Activated CD4-positive, CD25-positive, alpha-beta regulatory T cell (primary cell): ENCODE results near the gene USP27X.
A peak's percentile ranks its signal among the peaks of the same experiment; 100 is the strongest.

Experiments used
- DNase-seq, 4 experiments: peaks; one replicate each; lab custom pipeline; 2025; lab: John Stamatoyannopoulos, UW

USP27X gene

GRCh38 chrX:49884290-49884862 lies 5.1 kb downstream of the USP27X start:
- peak in 3 of 4 experiments; percentile 5 to 35 (median 7) for DNase-seq

DNA sequence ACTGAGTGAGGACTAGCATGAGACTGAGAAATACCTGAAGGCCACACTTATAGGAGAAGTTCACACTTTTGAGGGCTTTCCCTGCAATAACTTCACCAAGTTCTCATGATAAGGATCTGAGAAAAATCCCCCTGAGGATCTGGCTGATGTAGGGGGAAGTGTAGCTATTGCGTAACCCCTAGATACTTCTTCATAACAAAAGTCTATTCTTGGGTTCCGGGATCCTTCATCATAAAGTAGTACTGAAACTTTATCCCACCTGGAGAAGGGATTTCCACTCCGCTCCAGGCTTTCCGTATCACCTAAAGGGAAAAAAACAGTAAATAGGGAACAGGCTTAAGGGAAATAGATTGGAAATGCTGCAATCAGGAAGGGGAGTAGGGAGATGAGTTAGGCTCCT lies 13.3 kb downstream of the USP27X start:
- DNase-seq, result no peak

DNA sequence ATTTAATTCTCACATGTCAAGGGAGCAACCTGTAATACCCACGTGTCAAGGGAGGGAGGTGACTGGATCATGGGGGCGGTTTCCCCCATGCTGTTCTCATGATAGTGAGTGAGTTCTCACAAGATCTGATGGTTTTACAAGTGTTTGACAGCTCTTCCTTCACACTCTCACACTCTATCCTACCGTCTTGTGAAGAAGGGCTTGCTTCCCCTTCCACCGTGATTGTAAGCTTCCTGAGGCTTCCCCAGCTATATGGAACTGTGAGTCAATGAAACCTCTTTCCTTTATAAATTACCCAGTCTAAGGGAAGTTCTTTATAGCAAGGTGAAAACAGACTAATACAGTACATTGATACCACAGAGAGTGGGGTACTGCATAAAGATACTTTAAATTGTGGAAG lies 17.7 kb downstream of the USP27X start:
- no peak for DNase-seq

DNA sequence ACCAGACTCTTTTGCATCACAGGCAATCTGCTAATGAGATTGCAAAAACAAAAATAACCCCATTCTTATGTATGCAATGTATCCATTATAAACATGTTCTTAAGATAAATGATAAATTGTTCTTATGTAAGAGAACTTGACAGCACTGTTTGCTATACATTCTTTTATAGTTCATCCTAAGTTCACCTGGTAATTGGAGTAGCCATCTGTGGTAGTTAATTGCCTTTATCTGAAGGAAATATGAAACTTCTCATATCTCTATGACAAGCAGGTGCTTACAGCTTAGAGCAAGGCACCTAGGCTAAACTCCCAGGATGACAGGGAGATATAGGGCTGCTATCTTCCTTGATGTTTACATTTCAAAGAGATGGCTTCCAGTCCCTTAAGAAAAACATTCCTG lies 21.8 kb downstream of the USP27X start:
- no peak for DNase-seq

DNA sequence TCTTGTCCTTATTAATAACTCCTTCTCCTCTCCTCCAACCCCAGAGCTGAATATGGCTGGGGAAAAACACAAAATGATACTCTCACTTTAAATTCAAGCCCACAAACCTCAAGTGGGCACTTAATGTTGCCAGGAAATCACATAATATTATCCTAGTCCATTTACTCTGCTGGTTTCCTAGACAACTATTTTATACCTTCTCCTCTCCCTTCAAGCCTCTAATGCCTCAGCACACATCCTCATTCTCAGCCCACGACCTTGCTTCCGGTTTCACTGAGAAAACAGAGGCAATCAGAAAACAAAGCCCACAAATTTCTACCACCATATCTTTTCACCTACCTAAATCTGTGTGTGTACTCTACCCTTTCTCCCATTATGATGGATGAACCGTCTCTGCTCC lies 31.1 kb downstream of the USP27X start:
- DNase-seq, result no peak

DNA sequence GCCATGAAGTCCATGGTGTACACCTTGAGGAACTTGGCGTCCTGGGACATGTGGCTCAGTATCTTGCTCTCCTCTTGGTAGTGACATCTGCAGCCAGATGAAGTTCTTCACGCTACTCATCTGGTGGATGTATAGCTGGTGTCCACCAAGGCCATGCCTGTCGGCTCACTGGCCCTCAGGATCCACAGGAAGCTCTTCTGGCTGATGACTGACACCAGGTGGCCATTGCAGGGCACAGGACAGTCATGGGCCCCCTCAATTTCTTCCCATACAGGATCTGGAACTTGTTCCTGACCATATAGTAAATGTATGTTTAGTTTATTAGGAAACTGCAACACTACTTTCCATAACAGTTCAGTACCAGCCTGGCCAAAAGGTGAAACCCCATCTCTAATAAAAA lies 32.8 kb downstream of the USP27X start:
- DNase-seq, result no peak

DNA sequence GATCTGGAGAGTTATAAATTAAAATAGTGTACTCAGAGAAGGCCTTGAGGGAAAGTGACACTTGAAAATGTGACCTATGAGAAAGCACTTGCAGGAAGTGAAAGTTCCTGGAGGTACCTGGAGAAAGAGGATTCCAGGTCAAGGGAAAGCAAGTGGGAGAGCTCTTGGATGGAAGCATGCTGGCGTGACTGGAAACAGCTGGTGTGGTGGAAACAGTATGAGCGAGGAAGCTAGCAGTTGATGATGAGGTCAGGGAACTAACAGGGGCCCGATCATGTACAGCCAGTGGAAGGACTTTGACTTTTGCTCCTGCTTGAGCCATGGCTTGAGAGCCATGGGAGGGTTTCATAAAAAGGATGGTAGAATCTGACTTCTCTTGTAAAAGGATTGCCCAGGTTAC lies 33.6 kb downstream of the USP27X start:
- DNase-seq, result no peak

GRCh38 chrX:49915361-49916222 lies 36.3 kb downstream of the USP27X start:
- DNase-seq, result peak in 1 of 4 experiments; percentile 5

DNA sequence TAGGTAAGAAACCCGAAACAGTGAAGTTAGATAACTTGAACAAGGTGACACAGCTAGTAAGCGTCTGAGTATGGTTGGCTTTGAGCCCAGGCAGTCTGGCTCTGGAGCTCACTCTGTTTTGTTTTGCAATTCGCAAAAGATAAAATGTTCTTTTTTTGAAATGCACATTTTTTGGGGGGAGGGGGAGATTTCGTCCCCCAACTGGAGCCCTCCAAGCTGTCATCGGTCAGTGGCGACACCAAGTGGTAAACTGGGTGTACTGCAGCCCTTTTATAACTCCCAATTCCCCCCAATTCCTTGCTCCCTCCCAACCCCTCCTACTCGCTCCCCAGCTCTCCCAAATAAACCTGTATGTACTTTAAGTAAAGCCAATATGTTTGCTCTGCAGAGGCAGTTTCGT lies 40.3 kb downstream of the USP27X start:
- DNase-seq, result no peak

GRCh38 chrX:49921109-49921508 lies 41.8 kb downstream of the USP27X start:
- DNase-seq, result no peak

DNA sequence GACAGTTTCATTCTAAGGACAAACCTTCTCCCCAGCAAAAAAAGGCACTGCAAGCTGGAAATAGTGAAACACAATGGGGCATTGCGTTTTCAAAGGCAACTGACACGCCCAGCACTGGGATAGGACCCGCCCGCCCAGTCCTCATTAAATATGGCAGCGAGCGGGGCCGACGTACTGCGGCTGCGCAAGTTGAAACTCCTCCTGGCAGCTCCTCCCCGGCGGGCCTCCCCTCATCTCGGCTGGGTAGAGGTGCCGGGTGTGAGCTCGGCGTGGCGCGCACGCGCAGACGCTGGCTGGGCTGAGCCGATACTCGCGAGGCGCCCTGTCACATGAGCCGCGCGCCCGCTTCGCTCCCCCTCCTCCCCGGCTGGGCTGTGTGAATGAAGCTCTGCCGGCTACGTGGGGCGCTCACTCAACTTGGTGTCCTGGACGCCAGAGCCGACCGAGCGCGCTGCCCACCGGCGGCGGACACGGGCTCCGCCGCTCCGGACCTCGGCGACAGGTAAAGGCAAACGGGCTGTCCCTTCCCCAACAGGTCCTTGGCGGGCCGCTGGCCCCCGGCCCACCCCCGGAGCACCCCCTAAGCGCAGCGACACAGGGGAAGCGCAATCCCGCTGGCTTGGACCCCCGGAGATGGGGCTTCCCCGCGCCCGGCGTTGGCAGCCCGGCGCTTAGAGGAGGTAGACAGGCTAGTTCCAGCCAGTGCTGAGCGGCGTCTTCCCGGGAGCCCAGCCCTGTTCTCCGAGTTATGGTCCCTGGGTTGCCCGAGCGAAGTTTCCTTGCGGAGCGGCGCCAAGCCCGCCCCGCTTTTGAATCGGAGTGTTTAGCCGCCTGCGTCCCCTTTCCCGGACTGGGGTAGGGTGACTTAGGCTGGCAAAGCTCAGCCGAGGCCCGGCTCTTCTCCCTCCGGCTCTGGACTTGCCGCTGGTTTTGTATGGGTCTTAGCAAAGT lies 43.3 kb downstream of the USP27X start, which contains the start of gene CLCN5:
TSS of gene CLCN5 (plus strand) at position 306 of the 951 bp plus-strand sequence. CDS start 2,703 bp downstream, outside the sequence.
- peak; percentile 63 to 89 (median 84) for DNase-seq

DNA sequence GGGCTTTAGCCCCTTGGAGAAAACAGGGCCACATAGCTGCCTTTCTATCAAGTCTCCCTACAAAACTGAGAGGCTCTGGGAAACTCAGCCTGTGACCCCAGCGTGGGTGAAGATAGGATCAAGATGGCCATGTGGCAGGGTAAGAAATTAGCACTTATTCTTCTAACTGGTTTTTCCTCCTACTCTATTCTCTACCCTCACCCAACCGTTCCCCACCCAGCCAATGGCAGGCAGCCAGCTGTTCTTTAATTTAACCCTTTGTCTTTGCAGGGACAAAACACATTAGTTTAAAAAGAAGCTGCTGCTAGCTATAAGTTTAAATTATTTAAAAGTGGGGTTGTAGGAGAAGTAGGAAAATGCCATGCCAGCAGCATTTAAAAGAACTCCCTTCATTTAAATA lies 45.9 kb downstream of the USP27X start:
- no peak for DNase-seq

DNA sequence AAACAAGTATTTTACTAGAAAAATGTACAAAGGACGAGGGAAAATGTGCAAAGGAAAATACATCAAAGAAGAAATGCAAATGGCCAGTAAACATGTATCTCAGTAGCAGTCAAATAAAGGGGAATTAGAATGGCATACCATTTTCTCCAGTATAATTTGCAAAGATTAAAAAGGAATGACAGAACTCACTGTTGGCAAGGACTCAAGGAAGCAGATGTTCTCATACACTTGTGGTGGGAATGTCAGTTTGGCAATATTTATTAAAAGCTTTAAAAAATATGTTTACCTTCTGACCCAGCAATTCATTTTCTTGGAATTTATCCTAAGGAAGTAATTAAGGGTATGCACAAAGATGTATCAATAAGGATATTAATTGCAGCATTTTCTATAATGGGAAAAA lies 50.8 kb downstream of the USP27X start:
- DNase-seq, result no peak
